SK-N-SH (cell line): Measurements from ENCODE around the gene OPCML. TPM values are rescaled to one million over a fixed set of nuclear protein-coding genes. Genes with fewer than 3 reads are reported as not detected.

ENCODE experiments used
- CTCF ChIA-PET: fragments of 300-600, 350-600 bp; formaldehyde crosslinking; extraction: SDS; loops from one replicate; lab custom pipeline; 2021; lab: Yijun Ruan, JAX
- POLR2A ChIA-PET: fragments of 350-600 bp; sonication (Branson Sonifier 250); formaldehyde crosslinking; extraction: SDS; loops from one replicate; lab custom pipeline; 2020; ENCODE audit warnings: antibody characterized with exemption, inconsistent platforms; lab: Yijun Ruan, JAX
- DNase-seq: peaks from one replicate; pipeline ENCODE4 v3.0.0; 2012
- H2AFZ ChIP-seq: fragments of 200-600 bp; sonication (generic); 2 replicates; pipeline ENCODE4 v1.8.1; 2016; ENCODE audit warnings: antibody characterized with exemption, mild to moderate bottlenecking, low read depth
- H3F3A ChIP-seq: fragments of 200-600 bp; sonication (generic); replicated peaks from 2 replicates; pipeline ENCODE3; 2016; ENCODE audit warnings: antibody characterized with exemption, mild to moderate bottlenecking; ENCODE audit not compliant: insufficient read depth
- H3K27ac ChIP-seq, 2 experiments: fragments of 200-500 bp in 1 of 2; fragments of 200-600 bp in 1 of 2; sonication (Bioruptor generic) in 1 of 2; sonication (generic), shearing (Covaris generic) in 1 of 2; 2 replicates each; pipeline versions ENCODE4 v1.5.1 to v1.6.1; 2014 to 2016; ENCODE audit warnings: low read depth in 2 of 2, inconsistent platforms in 1 of 2, low read length in 1 of 2, mild to moderate bottlenecking in 1 of 2, mixed read lengths in 1 of 2
- H3K27me3 ChIP-seq: fragments of 200-600 bp; sonication (generic), shearing (Covaris generic); 2 replicates; pipeline ENCODE4 v1.6.1; 2016; ENCODE audit warnings: mixed run types; ENCODE audit not compliant: insufficient read depth
- H3K36me3 ChIP-seq, 2 experiments: fragments of 200-500 bp in 1 of 2; fragments of 200-600 bp in 1 of 2; sonication (Bioruptor generic) in 1 of 2; sonication (generic) in 1 of 2; replicated peaks in 1 of 2; 2 replicates each; pipeline versions ENCODE3 to v1.5.1; 2014 to 2016; ENCODE audit warnings: low read length in 1 of 2, mild to moderate bottlenecking in 1 of 2; ENCODE audit not compliant: insufficient read depth in 2 of 2, control insufficient read depth in 1 of 2
- H3K4me1 ChIP-seq, 2 experiments: fragments of 200-500 bp in 1 of 2; fragments of 200-600 bp in 1 of 2; sonication (Bioruptor generic) in 1 of 2; sonication (generic), shearing (Covaris generic) in 1 of 2; 2 replicates each; pipeline versions ENCODE4 v1.5.1 to v1.6.1; 2014 to 2016; ENCODE audit warnings: low read depth in 1 of 2, low read length in 1 of 2, mixed run types in 1 of 2; ENCODE audit not compliant: insufficient read depth in 2 of 2, control insufficient read depth in 1 of 2
- H3K4me2 ChIP-seq: fragments of 200-600 bp; sonication (generic), shearing (Covaris generic); 2 replicates; pipeline ENCODE4 v1.6.1; 2017; ENCODE audit warnings: mixed run types
- H3K4me3 ChIP-seq, 2 experiments: fragments of 200-500 bp in 1 of 2; fragments of 200-600 bp in 1 of 2; sonication (Bioruptor generic) in 1 of 2; sonication (generic), shearing (Covaris generic) in 1 of 2; 2 replicates each; pipeline versions ENCODE4 v1.5.1 to v1.8.1; 2014 to 2016; ENCODE audit warnings: low read depth in 2 of 2, inconsistent platforms in 1 of 2, low read length in 1 of 2, mild to moderate bottlenecking in 1 of 2, mixed read lengths in 1 of 2, moderate library complexity in 1 of 2
- H3K79me2 ChIP-seq: fragments of 200-600 bp; sonication (generic); 2 replicates; pipeline ENCODE4 v1.8.1; 2017; ENCODE audit warnings: mild to moderate bottlenecking; ENCODE audit not compliant: insufficient read depth
- H3K9ac ChIP-seq: fragments of 200-600 bp; sonication (generic); 2 replicates; pipeline ENCODE4 v1.6.1; 2017; ENCODE audit warnings: mixed run types
- H3K9me2 ChIP-seq: fragments of 200-600 bp; sonication (generic); 2 replicates; pipeline ENCODE4 v1.6.1; 2017; ENCODE audit warnings: mixed run types
- H3K9me3 ChIP-seq: fragments of 200-600 bp; sonication (generic); 2 replicates; pipeline ENCODE4 v1.6.1; 2017; ENCODE audit warnings: mixed run types, mild to moderate bottlenecking, moderate library complexity
- H4K20me1 ChIP-seq: fragments of 200-600 bp; sonication (generic); 2 replicates; pipeline ENCODE4 v1.6.1; 2017; ENCODE audit warnings: mild to moderate bottlenecking, mixed run types; ENCODE audit not compliant: insufficient read depth
- GATA2 ChIP-seq: sonication (generic); formaldehyde crosslinking; IDR thresholded peaks from 2 replicates; pipeline ENCODE4 v1.5.0; 2020; ENCODE audit warnings: mild to moderate bottlenecking, missing genetic modification reagents
- IRF3 ChIP-seq: fragments of 150-350 bp; IDR thresholded peaks from 2 replicates; pipeline ENCODE4 v1.6.1; 2016; ENCODE audit warnings: mild to moderate bottlenecking, low read depth, low read length
- NFIC ChIP-seq: IDR thresholded peaks from 2 replicates; pipeline ENCODE4 v1.4.0; 2012; ENCODE audit warnings: borderline replicate concordance
- RAD21 ChIP-seq: IDR thresholded peaks from 2 replicates; pipeline ENCODE4 v1.6.1; 2012; ENCODE audit warnings: mild to moderate bottlenecking, low read length
- REST ChIP-seq: IDR thresholded peaks from 2 replicates; pipeline ENCODE4 v1.6.1; 2012; ENCODE audit warnings: mild to moderate bottlenecking, low read depth, low read length, moderate library complexity
- RFX5 ChIP-seq: IDR thresholded peaks from 2 replicates; pipeline ENCODE4 v1.6.1; 2012; ENCODE audit warnings: mild to moderate bottlenecking, improper control_type of control experiment, low read length
- TAF1 ChIP-seq: IDR thresholded peaks from 2 replicates; pipeline ENCODE4 v1.6.1; 2012; ENCODE audit warnings: low read depth, mild to moderate bottlenecking, low read length, moderate library complexity, borderline replicate concordance
- TCF12 ChIP-seq: IDR thresholded peaks from 2 replicates; pipeline ENCODE4 v1.4.0; 2012
- ZBTB33 ChIP-seq: IDR thresholded peaks from 2 replicates; pipeline ENCODE4 v1.4.0; 2012; ENCODE audit warnings: low read depth, borderline replicate concordance
- WGBS: methylation state at CpG from one replicate; pipeline ENCODE4 v1.1.6; 2017; ENCODE audit warnings: low lambda C conversion rate; 5-methylcytosine and 5-hydroxymethylcytosine counted together
- polyA plus RNA-seq, 3 experiments: library from polyadenylated mRNA; depleted of rRNA; stranded (reverse); fragments of >200 nt; gene quantifications; 2 replicates each; pipeline ENCODE4 v1.2.3, GENCODE V29; 2012

Gene OPCML
- polyA plus RNA-seq, 1 of the 3 experiments (the other 2 are of a cell fraction) = not detected

- CTCF ChIA-PET = interaction anchor here (1.0 kb wide), 1 partner anchor 28 kb away, joined by 3 read pairs; no protein-coding TSS in a partner anchor
- 18% methylated on average over 1 of the region's 1 CpG for WGBS
- TF ChIP-seq GATA2 (CRISPR knock-in tag) (no peak), RFX5 (no peak), RAD21 (no peak), TAF1 (no peak), NFIC (no peak), ZBTB33 (no peak), REST (no peak), TCF12 (no peak), IRF3 (no peak)
- TF ChIP-seq, all 33 proteins: peak for 0
- Histone ChIP-seq H3K9me2 (no peaks in the 10 kb centered on the region), H3K4me2 (no peak overlapping the region), H3F3A (no peaks in the 10 kb centered on the region), H3K79me2 (no peaks in the 10 kb centered on the region), H4K20me1 (no peaks in the 10 kb centered on the region), H3K4me3 (no peak overlapping the region), H3K9ac (no peak overlapping the region), H3K4me1 (peaks cover 0 to 3% of the 10 kb centered on the region in 2 experiments; a peak in 1 of 4 replicates), H2AFZ (no peak overlapping the region), H3K27me3 (no peaks in the 10 kb centered on the region), H3K36me3 (no peaks in the 10 kb centered on the region), H3K27ac (no peak overlapping the region), H3K9me3 (no peaks in the 10 kb centered on the region)
- POLR2A ChIA-PET = no interaction called here
- no peak for DNase-seq
Observed at GRCh38 chr11:133106417-133106816, 425.9 kb downstream of the OPCML start.
